Colonic mucosa (tissue), 4 donors: ENCODE results near the gene OAS3. TPM values are rescaled to one million over a fixed set of nuclear protein-coding genes. Genes with fewer than 3 reads are reported as not detected.

Source experiments
- DNase-seq: peaks from one replicate; pipeline ENCODE4 v3.0.0-alpha.2; 2020
- H3K27ac ChIP-seq: fragments of 200-600 bp; one replicate; pipeline ENCODE4 v1.8.0; 2021
- H3K27me3 ChIP-seq: fragments of 200-600 bp; one replicate; pipeline ENCODE4 v1.8.0; 2021
- H3K36me3 ChIP-seq: fragments of 200-600 bp; one replicate; pipeline ENCODE4 v1.8.0; 2021
- H3K4me1 ChIP-seq: fragments of 200-600 bp; one replicate; pipeline ENCODE4 v1.8.0; 2021; ENCODE audit warnings: mild to moderate bottlenecking
- H3K4me3 ChIP-seq: fragments of 200-600 bp; one replicate; pipeline ENCODE4 v1.8.0; 2021
- H3K9ac ChIP-seq, 2 donors: one replicate each; pipeline ENCODE4 v1.7.0; 2013; ENCODE audit warnings: control low read depth in 2 of 2, low read depth in 2 of 2, low read length in 2 of 2
- H3K9me3 ChIP-seq: fragments of 200-600 bp; one replicate; pipeline ENCODE4 v1.8.0; 2021
- CTCF ChIP-seq: fragments of 200-600 bp; IDR thresholded peaks from one replicate; pipeline ENCODE4 v1.8.0; 2022; ENCODE audit warnings: antibody characterized with exemption, mild to moderate bottlenecking
- intact Hi-C: fragments of 100-400 bp; cut with DNase I; formaldehyde crosslinking; loops from one replicate; pipeline ENCODE4 v1.14.1; 2022
- total RNA-seq, 2 donors: library from RNA; stranded (reverse); fragmentation: NEBNext Ultra II Directional in 1 of 2; extraction: Animal tissue kit (Norgen Biotek cat#: 25700) in 1 of 2; gene quantifications; one replicate each; pipeline ENCODE4 v1.2.1, GENCODE V29; 2021
- donor health status: healthy.
- donor health status: DM: no; HTN: no; CAD: no.
- donor health status: DM: no; HTN: no; CAD: no.

OAS3 gene
- total RNA-seq, 2 donors from 2014 or later, result 15.2 to 39.1 TPM

DNA sequence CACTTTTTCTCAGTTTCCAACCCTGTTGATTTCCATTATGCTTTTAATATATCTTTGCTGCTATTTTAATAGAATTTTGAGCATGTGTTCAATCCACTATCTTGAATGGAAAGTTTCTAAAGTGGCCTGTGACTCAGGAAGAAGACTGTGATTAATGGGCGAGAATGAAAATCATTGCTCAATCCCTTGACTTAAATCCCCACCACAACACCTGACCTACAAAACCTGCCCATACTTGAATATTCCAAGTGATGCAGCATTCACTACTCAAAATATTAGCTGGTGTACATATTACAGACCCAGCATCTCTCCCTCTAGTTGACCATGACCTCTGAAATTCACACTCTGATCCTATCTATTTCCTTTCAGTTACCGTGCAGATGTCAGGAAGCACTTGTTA lies 1.3 kb upstream of the OAS3 start:
- intact Hi-C loops, result loop anchor here (5.0 kb wide), 1 partner anchor 35 kb away; no protein-coding TSS in a partner anchor
- Histone ChIP-seq H3K27me3 (no peaks in the 10 kb centered on the region), H3K27ac (no peak overlapping the region), H3K9me3 (no peaks in the 10 kb centered on the region), H3K4me1 (peaks cover 8% of the 10 kb centered on the region), H3K4me3 (no peak overlapping the region), H3K36me3 (no peaks in the 10 kb centered on the region), H3K9ac (no peak overlapping the region)
- TF ChIP-seq CTCF, result no peak
- DNase-seq, result no peak

GRCh38 chr12:112938751-112939150 lies 477 bp downstream of the OAS3 start:
- intact Hi-C loops, result loop anchor here (5.0 kb wide), 1 partner anchor 36 kb away; no protein-coding TSS in a partner anchor
- Histone ChIP-seq H3K36me3 (no peaks in the 10 kb centered on the region), H3K4me1 (peaks cover 8% of the 10 kb centered on the region), H3K27ac (peak overlapping the region; percentile 81), H3K9ac (peak overlapping the region; percentile 81 to 92), H3K9me3 (no peaks in the 10 kb centered on the region), H3K4me3 (peak overlapping the region; percentile 70), H3K27me3 (no peaks in the 10 kb centered on the region)
- DNase-seq, result no peak
- TF ChIP-seq CTCF, result no peak

GRCh38 chr12:112939761-112940381 lies 1.6 kb downstream of the OAS3 start:
- no peak for DNase-seq
- intact Hi-C loops, result loop anchor here (5.0 kb wide), 1 partner anchor 38 kb away; no protein-coding TSS in a partner anchor
- Histone ChIP-seq H3K9ac (peak overlapping the region; percentile 3 to 36), H3K9me3 (no peaks in the 10 kb centered on the region), H3K27me3 (no peaks in the 10 kb centered on the region), H3K36me3 (no peaks in the 10 kb centered on the region), H3K4me1 (peaks cover 8% of the 10 kb centered on the region), H3K27ac (no peak overlapping the region), H3K4me3 (no peak overlapping the region)
- TF ChIP-seq CTCF, result no peak

DNA sequence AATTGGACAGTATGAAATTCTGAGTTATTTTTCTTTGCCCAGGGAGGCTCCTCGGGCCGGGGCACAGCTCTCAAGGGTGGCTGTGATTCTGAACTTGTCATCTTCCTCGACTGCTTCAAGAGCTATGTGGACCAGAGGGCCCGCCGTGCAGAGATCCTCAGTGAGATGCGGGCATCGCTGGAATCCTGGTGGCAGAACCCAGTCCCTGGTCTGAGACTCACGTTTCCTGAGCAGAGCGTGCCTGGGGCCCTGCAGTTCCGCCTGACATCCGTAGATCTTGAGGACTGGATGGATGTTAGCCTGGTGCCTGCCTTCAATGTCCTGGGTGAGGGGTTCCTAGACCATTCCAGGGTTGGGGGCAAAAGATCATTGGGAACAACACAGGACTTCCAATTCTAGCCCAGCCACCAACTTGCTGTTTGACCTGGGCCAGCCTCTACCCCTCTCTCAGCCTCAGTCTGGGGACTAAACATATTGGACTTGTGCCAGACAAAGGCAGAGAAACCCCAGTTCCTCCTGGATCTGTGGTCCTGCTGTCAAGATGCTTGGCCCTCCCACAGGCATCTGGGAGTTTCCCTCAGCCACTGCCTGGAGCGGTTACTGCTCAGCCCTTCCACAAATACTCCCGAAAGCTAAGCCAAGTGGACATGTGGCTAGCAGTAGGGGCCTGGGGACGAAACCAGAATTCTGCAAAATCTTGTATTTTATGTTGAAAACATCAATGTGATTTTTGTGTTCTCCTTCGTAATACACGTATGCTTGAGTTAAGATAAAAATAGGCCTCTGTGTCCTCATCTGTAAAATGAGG lies 3.5 kb downstream of the OAS3 start:
- TF ChIP-seq CTCF, result no peak
- intact Hi-C loops, result no loop called here
- H3K9ac ChIP-seq, result no peak overlapping the region
- H3K9me3 ChIP-seq, result no peaks in the 10 kb centered on the region
- no peak for DNase-seq
- no peaks in the 10 kb centered on the region for H3K36me3 ChIP-seq
- H3K4me1 ChIP-seq, result peaks cover 8% of the 10 kb centered on the region
- no peaks in the 10 kb centered on the region for H3K27me3 ChIP-seq
- no peak overlapping the region for H3K27ac ChIP-seq
- H3K4me3 ChIP-seq, result no peak overlapping the region

DNA sequence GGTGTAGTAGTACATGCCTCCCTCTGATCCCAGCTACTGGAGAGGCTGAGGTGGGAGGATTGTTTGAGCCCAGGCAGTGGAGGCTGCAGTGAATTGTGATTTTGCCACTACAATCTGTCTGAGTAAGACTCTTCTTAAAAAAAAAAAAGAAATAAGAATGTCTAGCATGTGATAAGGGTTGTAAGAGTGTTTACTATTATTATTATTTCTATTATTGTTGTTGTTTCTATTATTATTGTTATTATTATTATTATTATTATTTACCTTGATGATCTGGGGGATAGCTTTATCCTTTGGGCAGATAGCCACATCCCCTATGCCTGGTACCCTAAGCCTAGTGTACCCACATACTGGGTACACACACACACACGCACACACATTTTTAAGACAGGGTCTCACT lies 4.3 kb downstream of the OAS3 start:
- no peak for TF ChIP-seq CTCF
- Histone ChIP-seq H3K4me3 (no peak overlapping the region), H3K27ac (no peak overlapping the region), H3K4me1 (peaks cover 8% of the 10 kb centered on the region), H3K36me3 (no peaks in the 10 kb centered on the region), H3K9me3 (no peaks in the 10 kb centered on the region), H3K27me3 (no peaks in the 10 kb centered on the region), H3K9ac (no peak overlapping the region)
- DNase-seq, result no peak
- intact Hi-C loops, result no loop called here
